B cell (primary cell): ENCODE measurements around the gene PPP2R2C. TPM values are rescaled to one million over a fixed set of nuclear protein-coding genes. Genes with fewer than 3 reads are reported as not detected.

Experiments
- ATAC-seq: fragments of 200-7000 bp; cut with Tn5 transposase; one replicate; pipeline ENCODE4 v1.10.0; 2021; ENCODE audit warnings: low read depth, mild to moderate bottlenecking, moderate number of reproducible peaks, moderate library complexity
- CTCF ChIA-PET: fragments of 350-600 bp; sonication (Branson Sonifier 250); formaldehyde crosslinking; loops from one replicate; lab custom pipeline; 2021; ENCODE audit warnings: antibody characterized with exemption, inconsistent platforms; lab: Charles Lee
- POLR2A ChIA-PET: fragments of 350-600 bp; sonication (Branson Sonifier 250); formaldehyde crosslinking; loops from one replicate; lab custom pipeline; 2021; ENCODE audit warnings: antibody characterized with exemption; lab: Charles Lee
- DNase-seq: peaks from one replicate; pipeline ENCODE4 v3.0.0; 2013
- H2AFZ ChIP-seq: 2 replicates; pipeline ENCODE4 v1.6.1; 2012; ENCODE audit warnings: mild to moderate bottlenecking, low read depth, low read length; ENCODE audit not compliant: insufficient read depth, poor library complexity, severe bottlenecking
- H3K27ac ChIP-seq, 2 donors: 1 replicate in 1 of 2; 2 replicates in 1 of 2; pipeline ENCODE4 v1.5.1; 2012 to 2013; ENCODE audit warnings: low read length in 2 of 2, mild to moderate bottlenecking in 2 of 2, moderate library complexity in 1 of 2
- H3K27me3 ChIP-seq, 4 experiments: fragments of 200-600 bp in 1 of 4; sonication (generic) in 1 of 4; replicated peaks in 1 of 4; 1 replicate in 2 of 4; 2 replicates in 2 of 4; pipeline versions ENCODE4 v1.6.1 to v1.7.0; 2013 to 2016; ENCODE audit warnings: low read length in 3 of 4, mild to moderate bottlenecking in 2 of 4, mixed read lengths in 1 of 4, moderate library complexity in 1 of 4; ENCODE audit not compliant: insufficient read depth in 4 of 4, control insufficient read depth in 3 of 4; ENCODE audit errors: control extremely low read depth in 1 of 4
- H3K36me3 ChIP-seq, 2 experiments: replicated peaks in 1 of 2; 1 replicate in 1 of 2; 2 replicates in 1 of 2; pipeline versions ENCODE4 v1.6.1 to v1.7.1; 2013; ENCODE audit warnings: low read length in 1 of 2; ENCODE audit not compliant: insufficient read depth in 2 of 2, control insufficient read depth in 1 of 2; ENCODE audit errors: control extremely low read depth in 1 of 2, extremely low read depth in 1 of 2
- H3K4me1 ChIP-seq, 2 donors: fragments of 200-600 bp in 1 of 2; sonication (generic) in 1 of 2; 1 replicate in 1 of 2; 2 replicates in 1 of 2; pipeline versions ENCODE4 v1.5.1 to v1.6.1; 2013 to 2017; ENCODE audit warnings: low read length in 2 of 2; ENCODE audit not compliant: control insufficient read depth in 2 of 2, insufficient read depth in 2 of 2
- H3K4me2 ChIP-seq: replicated peaks from 2 replicates; pipeline ENCODE3; 2012; ENCODE audit warnings: mild to moderate bottlenecking, low read depth, low read length; ENCODE audit not compliant: poor library complexity, severe bottlenecking
- H3K4me3 ChIP-seq, 5 experiments: fragments of 200-600 bp in 1 of 5; sonication (generic) in 1 of 5; 1 replicate in 3 of 5; 2 replicates in 2 of 5; pipeline versions ENCODE4 v1.5.1 to v1.7.0; 2011 to 2016; ENCODE audit warnings: low read length in 4 of 5, mild to moderate bottlenecking in 4 of 5, low read depth in 2 of 5, control low read depth in 1 of 5, moderate library complexity in 1 of 5; ENCODE audit not compliant: insufficient read depth in 1 of 5; ENCODE audit errors: control extremely low read depth in 1 of 5, extremely low read depth in 1 of 5
- H3K79me2 ChIP-seq: fragments of 200-600 bp; sonication (generic); one replicate; pipeline ENCODE4 v1.6.0; 2016; ENCODE audit warnings: low read length; ENCODE audit not compliant: control insufficient read depth, insufficient read depth
- H3K9ac ChIP-seq: fragments of 200-600 bp; sonication (generic); 2 replicates; pipeline ENCODE4 v1.6.1; 2017; ENCODE audit warnings: mild to moderate bottlenecking, low read length, moderate library complexity
- H3K9me3 ChIP-seq, 3 donors: one replicate each; pipeline versions ENCODE4 v1.6.1 to v1.7.1; 2013; ENCODE audit warnings: low read length in 2 of 3; ENCODE audit not compliant: control insufficient read depth in 2 of 3, insufficient read depth in 1 of 3; ENCODE audit errors: control extremely low read depth in 1 of 3
- H4K20me1 ChIP-seq: 2 replicates; pipeline ENCODE4 v1.6.0; 2012; ENCODE audit warnings: mild to moderate bottlenecking, low read length; ENCODE audit not compliant: insufficient read depth, control insufficient read depth, poor library complexity, severe bottlenecking
- H3K27ac Mint-ChIP-seq: one replicate; pipeline ENCODE4 v1.8.0; 2021; ENCODE audit warnings: mixed read lengths
- H3K27me3 Mint-ChIP-seq: one replicate; pipeline ENCODE4 v1.8.0; 2021; ENCODE audit warnings: mixed read lengths
- H3K4me1 Mint-ChIP-seq: one replicate; pipeline ENCODE4 v1.8.0; 2021; ENCODE audit warnings: mixed read lengths
- H3K4me3 Mint-ChIP-seq: one replicate; pipeline ENCODE4 v1.8.0; 2021; ENCODE audit warnings: mixed read lengths
- H3K9me3 Mint-ChIP-seq: one replicate; pipeline ENCODE4 v1.8.0; 2022; ENCODE audit warnings: mixed read lengths; ENCODE audit not compliant: insufficient read depth
- EZH2 ChIP-seq: IDR thresholded peaks from 2 replicates; pipeline ENCODE4 v1.6.1; 2012; ENCODE audit warnings: borderline replicate concordance, low read depth, mild to moderate bottlenecking, moderate library complexity, low read length; ENCODE audit not compliant: insufficient read depth, poor library complexity, severe bottlenecking
- WGBS: methylation state at CpG from one replicate; pipeline ENCODE4 v1.1.5; 2013; ENCODE audit warnings: missing lambda C conversion rate; ENCODE audit not compliant: insufficient coverage; 5-methylcytosine and 5-hydroxymethylcytosine counted together
- intact Hi-C: fragments of 100-400 bp; cut with micrococcal nuclease; formaldehyde crosslinking; loops from one replicate; pipeline ENCODE4 v1.10.0; 2022
- polyA plus RNA-seq: library from polyadenylated mRNA; depleted of rRNA; stranded (reverse); fragments of >200 nt; gene quantifications from 2 replicates; pipeline ENCODE4 v1.2.3, GENCODE V29; 2012
- total RNA-seq, 2 donors: library from RNA; stranded (reverse); fragments of 120-200 nt in 1 of 2; gene quantifications; 1 replicate in 1 of 2; 2 replicates in 1 of 2; pipeline versions ENCODE4 v1.2.3 to v1.2.4, GENCODE V29; 2013 to 2022
- TF ChIP-seq, protein P1 (sequence below): fragments of 200-600 bp; IDR thresholded peaks from one replicate; pipeline ENCODE4 v1.8.0; 2022; ENCODE audit warnings: antibody characterized with exemption, mild to moderate bottlenecking

Gene PPP2R2C
- total and polyA plus RNA-seq, 2 donors (not counting 1 experiment from before 2014, with no cell fraction given): not detected

DNA sequence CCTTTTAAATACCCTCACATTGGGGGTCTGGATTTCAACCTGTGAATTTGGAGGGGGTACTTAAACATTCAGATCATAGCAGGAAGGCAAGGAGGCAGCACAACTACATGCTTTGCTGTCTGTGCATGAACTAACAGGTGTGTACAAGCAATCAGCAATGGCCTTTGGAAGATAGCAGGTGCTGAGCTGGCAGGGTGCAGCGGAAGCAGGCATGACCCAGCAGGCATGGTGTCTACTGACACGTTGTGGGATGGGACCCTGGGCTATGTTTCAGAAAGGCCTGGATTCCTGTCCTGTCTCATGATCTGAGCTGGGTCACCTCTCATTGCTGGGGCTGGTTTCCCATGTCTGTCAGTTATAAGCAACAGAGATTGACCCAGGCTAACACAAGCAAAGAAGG lies 13.9 kb downstream of the PPP2R2C start:
- Histone ChIP-seq H3K9ac (no peak overlapping the region), H3K27ac (no peak overlapping the region), H3K9me3 (peaks cover 0 to 12% (median 0%) of the 10 kb centered on the region in 3 donors), H3K4me1 (no peaks in the 10 kb centered on the region), H3K79me2 (no peaks in the 10 kb centered on the region), H3K4me2 (no peak overlapping the region), H3K27me3 (peaks cover 0 to 10% (median 0%) of the 10 kb centered on the region in 4 experiments), H2AFZ (no peak overlapping the region), H4K20me1 (no peaks in the 10 kb centered on the region), H3K36me3 (no peaks in the 10 kb centered on the region), H3K4me3 (no peak overlapping the region)
- POLR2A ChIA-PET: no interaction called here
- Mint-ChIP-seq H3K9me3 (peaks cover 2% of the 10 kb centered on the region), H3K27me3 (peaks cover 16% of the 10 kb centered on the region), H3K4me1 (no peaks in the 10 kb centered on the region), H3K27ac (no peak overlapping the region), H3K4me3 (no peak overlapping the region)
- 73% methylated on average over 2 of the region's 2 CpGs for WGBS
- intact Hi-C loops: no loop called here
- CTCF ChIA-PET: no interaction called here
- no peak for ATAC-seq
- TF ChIP-seq EZH2: no peak
- TF ChIP-seq, protein P1, sequence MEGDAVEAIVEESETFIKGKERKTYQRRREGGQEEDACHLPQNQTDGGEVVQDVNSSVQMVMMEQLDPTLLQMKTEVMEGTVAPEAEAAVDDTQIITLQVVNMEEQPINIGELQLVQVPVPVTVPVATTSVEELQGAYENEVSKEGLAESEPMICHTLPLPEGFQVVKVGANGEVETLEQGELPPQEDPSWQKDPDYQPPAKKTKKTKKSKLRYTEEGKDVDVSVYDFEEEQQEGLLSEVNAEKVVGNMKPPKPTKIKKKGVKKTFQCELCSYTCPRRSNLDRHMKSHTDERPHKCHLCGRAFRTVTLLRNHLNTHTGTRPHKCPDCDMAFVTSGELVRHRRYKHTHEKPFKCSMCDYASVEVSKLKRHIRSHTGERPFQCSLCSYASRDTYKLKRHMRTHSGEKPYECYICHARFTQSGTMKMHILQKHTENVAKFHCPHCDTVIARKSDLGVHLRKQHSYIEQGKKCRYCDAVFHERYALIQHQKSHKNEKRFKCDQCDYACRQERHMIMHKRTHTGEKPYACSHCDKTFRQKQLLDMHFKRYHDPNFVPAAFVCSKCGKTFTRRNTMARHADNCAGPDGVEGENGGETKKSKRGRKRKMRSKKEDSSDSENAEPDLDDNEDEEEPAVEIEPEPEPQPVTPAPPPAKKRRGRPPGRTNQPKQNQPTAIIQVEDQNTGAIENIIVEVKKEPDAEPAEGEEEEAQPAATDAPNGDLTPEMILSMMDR: no peak
- no peak for DNase-seq

DNA sequence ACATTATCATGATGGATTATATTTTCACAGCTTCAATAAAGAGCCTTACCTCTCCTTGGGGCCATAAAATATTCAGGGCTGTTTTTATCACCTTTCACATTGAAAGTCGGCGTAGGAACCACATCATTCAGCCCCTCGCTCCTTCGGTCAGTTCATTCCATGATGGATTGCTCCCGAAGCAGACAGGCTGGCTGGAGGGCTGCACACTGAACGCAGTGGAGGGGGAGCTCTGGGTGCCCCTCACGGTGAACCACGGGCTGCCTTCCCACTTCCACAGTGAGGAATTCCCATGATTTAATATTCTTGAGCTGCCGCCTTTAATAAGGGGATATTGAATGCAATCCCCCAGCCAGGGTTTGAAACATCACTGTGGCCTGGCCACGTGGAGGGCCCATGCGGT lies 16.0 kb downstream of the PPP2R2C start:
- H3K27me3 ChIP-seq: peaks cover 0 to 2% (median 0%) of the 10 kb centered on the region in 4 experiments
- Mint-ChIP-seq H3K9me3 (peaks cover 2% of the 10 kb centered on the region), H3K4me1 (no peaks in the 10 kb centered on the region), H3K27ac (no peak overlapping the region), H3K4me3 (no peak overlapping the region), H3K27me3 (peaks cover 12% of the 10 kb centered on the region)
- no peak overlapping the region for H3K27ac ChIP-seq
- H3K4me1 ChIP-seq: no peaks in the 10 kb centered on the region
- CTCF ChIA-PET: no interaction called here
- no peak overlapping the region for H3K9ac ChIP-seq
- POLR2A ChIA-PET: no interaction called here
- 82% methylated on average over 8 of the region's 11 CpGs for WGBS
- no peak overlapping the region for H2AFZ ChIP-seq
- no peak for TF ChIP-seq EZH2
- TF ChIP-seq, protein P1: no peak
- H3K4me2 ChIP-seq: no peak overlapping the region
- DNase-seq: no peak
- H3K79me2 ChIP-seq: no peaks in the 10 kb centered on the region
- H4K20me1 ChIP-seq: no peaks in the 10 kb centered on the region
- intact Hi-C loops: no loop called here
- no peak for ATAC-seq
- no peaks in the 10 kb centered on the region for H3K36me3 ChIP-seq
- no peak overlapping the region for H3K4me3 ChIP-seq
- peaks cover 0 to 12% (median 0%) of the 10 kb centered on the region in 3 donors for H3K9me3 ChIP-seq
